ENCODE results near the gene BMP7. TPM values are rescaled to one million over a fixed set of nuclear protein-coding genes. Genes with fewer than 3 reads are reported as not detected.

BMP7 gene
- total and polyA plus RNA-seq, 11 donors: 0.72 to 12.3 (median 3.7) TPM

DNA sequence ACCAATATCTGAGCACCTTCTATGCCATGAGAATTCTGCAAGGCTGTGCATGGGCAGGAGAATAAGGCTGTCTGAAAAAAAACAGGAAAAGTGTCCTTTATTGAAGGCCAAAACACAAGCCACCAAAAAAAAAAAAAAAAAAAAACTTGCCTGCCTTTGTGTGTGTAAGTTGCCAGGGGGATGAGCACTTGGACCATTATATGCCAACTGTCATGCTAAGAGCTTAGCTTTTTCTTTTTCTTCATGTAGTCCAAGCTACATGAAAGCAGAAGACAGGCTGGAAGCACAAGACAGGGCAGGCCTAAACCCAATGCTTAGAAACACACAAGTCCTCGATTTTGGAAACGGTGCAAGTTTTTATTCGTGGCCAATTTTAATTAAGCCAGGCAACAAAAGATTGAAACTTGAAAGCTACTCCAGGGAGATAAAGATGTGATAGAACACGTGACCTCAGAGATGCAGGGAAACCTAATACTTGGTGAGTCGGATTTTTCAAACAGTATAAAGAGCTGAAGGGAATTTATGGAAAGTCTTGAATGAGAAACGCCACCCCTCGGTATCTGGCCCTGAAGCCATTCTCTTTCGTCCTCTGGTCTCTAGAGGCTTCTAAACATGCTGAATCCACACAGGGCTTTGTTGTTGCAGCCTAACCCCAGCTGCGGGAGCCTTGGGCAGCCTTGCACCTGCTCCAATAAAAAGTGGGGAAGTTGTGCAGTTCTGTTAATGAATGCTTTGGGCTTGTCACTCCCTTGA, 8.6 kb downstream of the BMP7 start:
- ATAC-seq (no peak), DNase-seq (no peak)
- intact Hi-C loops (cut with DNase I): no loop called here
- Histone ChIP-seq H3K9me3 (no peaks in the 10 kb centered on the region), H3K27ac (no peak overlapping the region), H3K4me1 (peaks cover 0 to 11% (median 0%) of the 10 kb centered on the region in 12 donors), H3K4me3 (no peak overlapping the region), H3K27me3 (peaks cover 0 to 96% (median 32%) of the 10 kb centered on the region in 9 donors), H3K36me3 (no peaks in the 10 kb centered on the region)
- 38 to 65% (median 47%) methylated on average over 9 of the region's 9 CpGs for WGBS, 4 donors
- TF ChIP-seq, protein P1, sequence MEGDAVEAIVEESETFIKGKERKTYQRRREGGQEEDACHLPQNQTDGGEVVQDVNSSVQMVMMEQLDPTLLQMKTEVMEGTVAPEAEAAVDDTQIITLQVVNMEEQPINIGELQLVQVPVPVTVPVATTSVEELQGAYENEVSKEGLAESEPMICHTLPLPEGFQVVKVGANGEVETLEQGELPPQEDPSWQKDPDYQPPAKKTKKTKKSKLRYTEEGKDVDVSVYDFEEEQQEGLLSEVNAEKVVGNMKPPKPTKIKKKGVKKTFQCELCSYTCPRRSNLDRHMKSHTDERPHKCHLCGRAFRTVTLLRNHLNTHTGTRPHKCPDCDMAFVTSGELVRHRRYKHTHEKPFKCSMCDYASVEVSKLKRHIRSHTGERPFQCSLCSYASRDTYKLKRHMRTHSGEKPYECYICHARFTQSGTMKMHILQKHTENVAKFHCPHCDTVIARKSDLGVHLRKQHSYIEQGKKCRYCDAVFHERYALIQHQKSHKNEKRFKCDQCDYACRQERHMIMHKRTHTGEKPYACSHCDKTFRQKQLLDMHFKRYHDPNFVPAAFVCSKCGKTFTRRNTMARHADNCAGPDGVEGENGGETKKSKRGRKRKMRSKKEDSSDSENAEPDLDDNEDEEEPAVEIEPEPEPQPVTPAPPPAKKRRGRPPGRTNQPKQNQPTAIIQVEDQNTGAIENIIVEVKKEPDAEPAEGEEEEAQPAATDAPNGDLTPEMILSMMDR (IDR thresholded peaks at IDR 0.05): no peak
- TF ChIP-seq POLR2A (IDR thresholded peaks at IDR 0.05): no peak

DNA sequence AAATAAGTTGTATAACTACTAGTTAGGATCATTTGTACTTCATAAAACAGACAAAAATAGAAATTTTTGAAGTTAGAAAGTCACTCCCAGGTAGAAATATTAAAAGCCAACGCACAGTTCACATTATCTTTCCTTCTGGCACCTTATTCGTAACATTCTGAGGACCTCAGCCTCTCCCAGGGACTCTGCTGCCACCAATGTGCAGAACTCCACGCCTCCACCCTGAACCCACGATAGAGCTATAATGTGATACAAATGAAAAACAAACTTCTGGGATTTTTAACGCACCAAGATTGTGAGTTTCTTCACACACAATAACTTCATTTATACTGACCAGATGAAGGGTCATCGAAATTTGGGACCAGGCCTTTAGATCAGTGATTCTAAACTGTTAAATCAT, 9.5 kb downstream of the BMP7 start:
- H3K4me3 ChIP-seq: no peak overlapping the region
- intact Hi-C loops (cut with DNase I): no loop called here
- WGBS, 4 donors: 69 to 76% (median 74%) methylated on average over 6 of the region's 6 CpGs
- ATAC-seq: no peak
- TF ChIP-seq, protein P1 (IDR thresholded peaks at IDR 0.05): no peak
- TF ChIP-seq POLR2A (IDR thresholded peaks at IDR 0.05): no peak
- H3K4me1 ChIP-seq: peaks cover 0 to 11% (median 0%) of the 10 kb centered on the region in 12 donors
- no peak for DNase-seq
- H3K9me3 ChIP-seq: no peaks in the 10 kb centered on the region
- H3K36me3 ChIP-seq: no peaks in the 10 kb centered on the region
- no peak overlapping the region for H3K27ac ChIP-seq
- H3K27me3 ChIP-seq: peaks cover 0 to 90% (median 32%) of the 10 kb centered on the region in 9 donors

DNA sequence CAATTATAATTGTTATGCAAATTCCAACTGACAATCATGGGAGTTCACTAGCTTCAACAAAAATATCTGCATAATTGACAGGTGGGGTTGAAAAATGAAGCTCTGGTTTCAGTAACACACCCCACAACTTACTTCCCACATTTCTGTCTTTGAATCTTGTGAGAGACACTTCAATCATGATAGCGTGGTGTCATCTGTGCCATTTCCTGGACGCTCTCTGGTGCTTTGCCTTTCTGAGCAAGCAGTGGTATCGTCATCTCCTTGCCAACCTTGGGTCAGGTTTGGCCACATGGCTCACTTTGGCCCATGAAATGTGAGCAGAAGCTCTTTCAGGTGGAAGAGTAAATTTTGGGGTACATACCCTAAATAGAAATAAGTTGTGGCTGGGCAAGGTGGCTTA, 10.2 kb downstream of the BMP7 start:
- H3K4me3 ChIP-seq: no peak overlapping the region
- intact Hi-C loops (cut with DNase I): no loop called here
- 84 to 89% (median 87%) methylated on average over 3 of the region's 3 CpGs for WGBS, 4 donors
- no peak overlapping the region for H3K27ac ChIP-seq
- H3K9me3 ChIP-seq: no peaks in the 10 kb centered on the region
- ATAC-seq (no peak), DNase-seq (no peak)
- H3K4me1 ChIP-seq: peaks cover 0 to 9% (median 0%) of the 10 kb centered on the region in 12 donors
- TF ChIP-seq POLR2A (IDR thresholded peaks at IDR 0.05): no peak
- TF ChIP-seq, protein P1 (IDR thresholded peaks at IDR 0.05): no peak
- H3K36me3 ChIP-seq: no peaks in the 10 kb centered on the region
- H3K27me3 ChIP-seq: peaks cover 0 to 83% (median 28%) of the 10 kb centered on the region in 9 donors

DNA sequence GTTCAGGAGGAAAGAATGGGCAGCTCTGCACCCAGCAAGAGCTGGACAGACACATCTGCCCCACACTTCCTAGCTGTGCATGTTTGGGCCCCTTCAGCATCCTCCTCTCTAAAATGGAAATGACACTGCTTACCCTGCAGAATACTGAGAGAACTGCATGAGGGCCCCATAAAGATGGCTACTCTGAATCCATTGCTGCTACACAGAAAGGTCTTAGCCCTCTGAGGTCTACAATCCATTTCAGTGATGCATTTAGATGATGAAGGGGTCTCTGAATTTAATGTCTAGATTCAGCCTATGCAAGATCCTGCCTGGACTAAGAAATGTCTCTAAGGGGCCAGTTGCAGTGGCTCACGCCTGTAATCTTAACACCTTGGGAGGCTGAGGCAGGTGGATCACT, 11.3 kb downstream of the BMP7 start:
- H3K4me3 ChIP-seq: no peak overlapping the region
- TF ChIP-seq, protein P1 (IDR thresholded peaks at IDR 0.05): no peak
- no peak for TF ChIP-seq POLR2A (IDR thresholded peaks at IDR 0.05)
- H3K9me3 ChIP-seq: no peaks in the 10 kb centered on the region
- intact Hi-C loops (cut with DNase I): no loop called here
- no peaks in the 10 kb centered on the region for H3K4me1 ChIP-seq
- ATAC-seq: no peak
- peaks cover 0 to 73% (median 17%) of the 10 kb centered on the region in 9 donors for H3K27me3 ChIP-seq
- H3K36me3 ChIP-seq: no peaks in the 10 kb centered on the region
- DNase-seq: no peak
- WGBS, 4 donors: 76 to 92% (median 80%) methylated on average over 1 of the region's 1 CpG
- no peak overlapping the region for H3K27ac ChIP-seq
